GM21360 (cell line): ENCODE measurements around the gene AP2A1.
"Not testable (repeated sequence)": the region's sequence is repeated elsewhere in the genome, so short reads cannot be mapped to it uniquely, and the experiment has no call there.

ENCODE experiments used
- ATAC-seq: cut with Tn5 transposase; IDR thresholded peaks from one replicate; pipeline ENCODE4 v1.9.1; 2021; ENCODE audit warnings: mild to moderate bottlenecking, moderate library complexity; ENCODE audit not compliant: unreplicated experiment

The AP2A1 gene

GRCh38 chr19:49811328-49811727 is 44.5 kb downstream of the AP2A1 start:
- no peak for ATAC-seq

- no peak for ATAC-seq
These were observed 45.7 kb downstream of the AP2A1 start for GRCh38 chr19:49812452-49812996.

- ATAC-seq = no peak
These were observed 46.4 kb downstream of the AP2A1 start, which contains the start of gene FUZ for GRCh38 chr19:49812997-49813861. TSS of gene FUZ (minus strand) at chr19:49813292. CDS start at chr19:49813106, 186 bp downstream.

GRCh38 chr19:49814010-49814409 is 47.2 kb downstream of the AP2A1 start:
- ATAC-seq = no peak

GRCh38 chr19:49816590-49816989 is 49.8 kb downstream of the AP2A1 start:
- ATAC-seq = no peak

GRCh38 chr19:49817964-49818648 is 51.3 kb downstream of the AP2A1 start, which contains the start of gene MED25:
TSS of gene MED25 (plus strand) at chr19:49818289. CDS start at chr19:49818342, 53 bp downstream.
- ATAC-seq = peak; percentile 55

GRCh38 chr19:49818649-49819370 is 52.0 kb downstream of the AP2A1 start:
- ATAC-seq = no peak

GRCh38 chr19:49819452-49820115 is 52.8 kb downstream of the AP2A1 start:
- ATAC-seq = not testable (repeated sequence)

GRCh38 chr19:49820125-49820524 is 53.3 kb downstream of the AP2A1 start:
- ATAC-seq = no peak

- no peak for ATAC-seq
These were observed 56.7 kb downstream of the AP2A1 start for GRCh38 chr19:49823472-49823871.

GRCh38 chr19:49824662-49825061 is 57.9 kb downstream of the AP2A1 start:
- ATAC-seq = no peak

GRCh38 chr19:49827034-49827433 is 60.2 kb downstream of the AP2A1 start:
- no peak for ATAC-seq

- ATAC-seq = no peak
These were observed 62.4 kb downstream of the AP2A1 start for GRCh38 chr19:49829200-49829599.

GRCh38 chr19:49829721-49830120 is 62.9 kb downstream of the AP2A1 start:
- ATAC-seq = no peak

GRCh38 chr19:49830766-49831165 is 64.0 kb downstream of the AP2A1 start:
- no peak for ATAC-seq

GRCh38 chr19:49831592-49831991 is 64.8 kb downstream of the AP2A1 start:
- no peak for ATAC-seq

- no peak for ATAC-seq
These were observed 65.8 kb downstream of the AP2A1 start for GRCh38 chr19:49832556-49832955.

GRCh38 chr19:49833599-49833998 is 66.8 kb downstream of the AP2A1 start:
- ATAC-seq = no peak

- no peak for ATAC-seq
These were observed 68.8 kb downstream of the AP2A1 start for GRCh38 chr19:49835562-49835961.

- ATAC-seq = no peak
These were observed 69.6 kb downstream of the AP2A1 start for GRCh38 chr19:49836176-49837008.
